Neural cell (in vitro differentiated cells): ENCODE measurements around the gene XXYLT1. TPM values are rescaled to one million over a fixed set of nuclear protein-coding genes. Genes with fewer than 3 reads are reported as not detected.

ENCODE experiments used
- H2AFZ ChIP-seq: fragments of 200-600, 300-800 bp; sonication (generic), shearing (Covaris generic); 2 replicates; pipeline ENCODE4 v1.6.0; 2014; ENCODE audit warnings: low read depth, mild to moderate bottlenecking, antibody characterized with exemption, low read length, moderate library complexity
- H3F3A ChIP-seq: fragments of 200-600 bp; shearing (Covaris generic); 2 replicates; pipeline ENCODE4 v1.6.1; 2016; ENCODE audit warnings: mild to moderate bottlenecking, moderate library complexity, mixed read lengths, antibody characterized with exemption, low read length; ENCODE audit not compliant: insufficient read depth, poor library complexity, severe bottlenecking
- H3K27ac ChIP-seq: fragments of 200-600, 300-800 bp; sonication (generic), shearing (Covaris generic); 2 replicates; pipeline ENCODE4 v1.5.1; 2014; ENCODE audit warnings: mild to moderate bottlenecking, low read length, moderate library complexity
- H3K27me3 ChIP-seq: fragments of 300-800, 200-600 bp; sonication (generic), shearing (Covaris generic); 2 replicates; pipeline ENCODE4 v1.6.0; 2014; ENCODE audit warnings: mild to moderate bottlenecking, low read depth, low read length, moderate library complexity; ENCODE audit not compliant: insufficient read depth
- H3K36me3 ChIP-seq: fragments of 300-800, 200-600 bp; sonication (generic), shearing (Covaris generic); 2 replicates; pipeline ENCODE4 v1.5.1; 2014; ENCODE audit warnings: mild to moderate bottlenecking, antibody characterized with exemption, low read length, moderate library complexity; ENCODE audit not compliant: insufficient read depth
- H3K4me2 ChIP-seq: fragments of 300-800, 200-600 bp; sonication (generic), shearing (Covaris generic); 2 replicates; pipeline ENCODE4 v1.6.0; 2014; ENCODE audit warnings: mild to moderate bottlenecking, low read length
- H3K4me3 ChIP-seq: fragments of 300-800, 200-600 bp; sonication (generic), shearing (Covaris generic); 2 replicates; pipeline ENCODE4 v1.5.1; 2014; ENCODE audit warnings: mild to moderate bottlenecking, low read length, moderate library complexity
- H3K79me2 ChIP-seq: fragments of 200-600 bp; shearing (Covaris generic); replicated peaks from 2 replicates; pipeline ENCODE4 v1.6.0; 2014; ENCODE audit warnings: mild to moderate bottlenecking, low read length, moderate library complexity; ENCODE audit not compliant: insufficient read depth
- H3K9ac ChIP-seq: fragments of 300-800, 200-600 bp; sonication (generic), shearing (Covaris generic); 2 replicates; pipeline ENCODE4 v1.6.1; 2016; ENCODE audit warnings: mild to moderate bottlenecking, low read length, mixed read lengths
- H3K9me2 ChIP-seq: fragments of 200-600 bp; shearing (Covaris generic); 2 replicates; pipeline ENCODE4 v1.6.1; 2016; ENCODE audit warnings: mild to moderate bottlenecking, low read length, mixed read lengths; ENCODE audit not compliant: insufficient read depth
- H3K9me3 ChIP-seq: fragments of 200-600, 300-800 bp; sonication (generic), shearing (Covaris generic); 2 replicates; pipeline ENCODE4 v1.6.1; 2016; ENCODE audit warnings: mild to moderate bottlenecking, mixed run types, low read length, moderate library complexity, mixed read lengths
- H4K20me1 ChIP-seq: fragments of 200-600 bp; shearing (Covaris generic); 2 replicates; pipeline ENCODE4 v1.6.1; 2016; ENCODE audit warnings: mild to moderate bottlenecking, mixed run types; ENCODE audit not compliant: insufficient read depth
- CTCF ChIP-seq: fragments of 450-650 bp; IDR thresholded peaks from 2 replicates; pipeline ENCODE4 v1.5.1; 2014; ENCODE audit warnings: antibody characterized with exemption, mild to moderate bottlenecking, moderate library complexity; ENCODE audit not compliant: poor library complexity, severe bottlenecking
- EP300 ChIP-seq: fragments of 450-650 bp; conservative IDR thresholded peaks from 2 replicates; pipeline ENCODE4 v1.6.1; 2014; ENCODE audit warnings: antibody characterized with exemption, mild to moderate bottlenecking, moderate library complexity; ENCODE audit not compliant: poor library complexity, severe bottlenecking
- EZH2 ChIP-seq: fragments of 200-600, 300-800 bp; shearing (Covaris generic), sonication (generic); IDR thresholded peaks from 2 replicates; pipeline ENCODE4 v1.6.1; 2014; ENCODE audit warnings: antibody characterized with exemption, low read length, borderline replicate concordance, mild to moderate bottlenecking; ENCODE audit not compliant: insufficient read depth, poor library complexity, severe bottlenecking
- MXI1 ChIP-seq: fragments of 450-650 bp; conservative IDR thresholded peaks from 2 replicates; pipeline ENCODE4 v1.6.1; 2014; ENCODE audit warnings: antibody characterized with exemption, mild to moderate bottlenecking; ENCODE audit not compliant: poor library complexity, severe bottlenecking
- POLR2AphosphoS5 ChIP-seq: IDR thresholded peaks from 2 replicates; pipeline ENCODE4 v1.6.1; 2012
- RAD21 ChIP-seq: fragments of 450-650 bp; conservative IDR thresholded peaks from 2 replicates; pipeline ENCODE4 v1.6.1; 2014; ENCODE audit warnings: antibody characterized with exemption, mild to moderate bottlenecking, moderate library complexity
- REST ChIP-seq: IDR thresholded peaks from 2 replicates; pipeline ENCODE4 v1.6.1; 2012; ENCODE audit warnings: borderline replicate concordance
- SMC3 ChIP-seq: fragments of 450-650 bp; conservative IDR thresholded peaks from 2 replicates; pipeline ENCODE4 v1.6.1; 2014; ENCODE audit warnings: antibody characterized with exemption, mild to moderate bottlenecking, moderate library complexity; ENCODE audit not compliant: poor library complexity
- TAF1 ChIP-seq: IDR thresholded peaks from 2 replicates; pipeline ENCODE4 v1.6.1; 2012; ENCODE audit warnings: low read depth
- polyA plus RNA-seq: library from polyadenylated mRNA; depleted of rRNA; stranded (reverse); fragments of >200 nt; gene quantifications from 2 replicates; pipeline ENCODE4 v1.2.3, GENCODE V29; 2014

XXYLT1 gene
- polyA plus RNA-seq, 1 donor from 2014 or later, result 25.4 TPM

DNA sequence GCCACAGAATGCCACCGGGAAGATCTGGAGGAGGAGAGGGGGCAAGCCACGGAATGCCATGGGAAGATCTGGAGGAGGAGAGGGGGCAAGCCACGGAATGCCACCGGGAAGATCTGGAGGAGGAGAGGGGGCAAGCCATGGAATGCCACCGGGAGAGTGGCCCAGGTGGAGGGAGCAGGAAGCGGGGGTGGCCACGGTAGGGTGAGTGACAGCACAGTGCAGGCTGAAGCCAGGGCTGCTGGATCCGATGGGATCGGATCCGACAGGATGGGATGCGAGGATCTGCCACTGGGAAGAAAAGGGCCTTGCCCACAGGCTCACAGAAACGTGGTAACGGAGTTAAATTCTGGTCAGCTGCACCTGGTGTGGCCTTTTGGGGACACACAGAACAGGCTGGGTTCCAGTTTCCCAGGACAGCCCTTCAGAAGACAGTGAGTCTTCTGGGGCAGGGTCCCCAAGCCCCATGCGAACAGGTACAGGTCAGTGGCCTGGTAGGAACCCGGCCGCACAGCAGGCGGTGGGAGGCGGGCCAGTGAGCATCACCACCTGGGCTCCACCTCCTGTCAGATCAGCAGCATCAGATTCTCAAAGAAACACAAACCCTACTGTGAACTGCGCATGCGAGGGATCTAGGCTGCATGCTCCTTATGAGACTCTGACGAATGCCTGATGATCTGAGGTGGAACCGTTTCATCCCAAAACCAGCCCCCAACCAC is 58.8 kb downstream of the XXYLT1 start:
- TF ChIP-seq POLR2AphosphoS5, result no peak
- no peak for TF ChIP-seq REST
- no peak for TF ChIP-seq TAF1
- no peak for TF ChIP-seq RAD21
- TF ChIP-seq EZH2, result no peak
- no peak for TF ChIP-seq MXI1
- no peak for TF ChIP-seq EP300
- no peak for TF ChIP-seq SMC3
- no peak for TF ChIP-seq CTCF
- Histone ChIP-seq H3K9ac (no peak overlapping the region), H3F3A (no peaks in the 10 kb centered on the region), H2AFZ (no peak overlapping the region), H3K9me3 (peaks cover 3% of the 10 kb centered on the region), H3K36me3 (no peaks in the 10 kb centered on the region), H3K4me2 (no peak overlapping the region), H3K4me3 (no peak overlapping the region), H4K20me1 (no peaks in the 10 kb centered on the region), H3K27me3 (no peaks in the 10 kb centered on the region), H3K79me2 (no peaks in the 10 kb centered on the region), H3K9me2 (no peaks in the 10 kb centered on the region), H3K27ac (no peak overlapping the region)

DNA sequence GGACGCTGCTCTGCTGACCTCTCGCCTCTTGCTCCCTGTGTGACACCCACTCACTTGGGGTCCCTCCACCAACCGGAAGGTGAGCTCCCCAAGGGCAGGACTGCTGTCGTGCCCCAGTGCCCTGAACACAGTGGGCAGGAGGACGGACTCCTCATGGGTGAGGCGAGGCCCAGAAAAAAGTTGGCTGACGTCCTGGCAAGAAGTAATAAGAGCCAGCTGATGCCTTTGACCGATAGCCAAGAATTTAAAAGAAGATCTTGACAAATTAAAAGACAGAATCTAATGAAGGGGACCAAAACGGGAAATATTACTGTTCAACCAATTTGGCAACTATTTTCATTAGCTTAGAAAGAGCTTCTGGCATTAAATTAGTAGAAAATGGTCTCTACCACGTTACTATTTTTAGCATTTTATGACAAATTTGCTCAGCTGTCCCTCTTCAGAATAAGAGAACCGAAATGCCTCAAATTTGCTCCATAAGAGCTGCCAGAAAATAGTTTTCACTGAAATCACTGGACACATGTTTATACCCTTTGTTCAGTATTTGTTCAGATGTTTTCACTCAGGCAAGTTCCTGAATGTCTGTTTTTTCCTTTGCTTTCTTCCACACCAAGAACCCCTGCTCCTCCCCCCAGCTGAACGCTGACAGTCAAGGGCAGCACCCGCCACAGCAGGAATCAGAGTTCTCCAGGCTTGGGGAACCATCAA is 60.5 kb downstream of the XXYLT1 start:
- H2AFZ ChIP-seq, result no peak overlapping the region

More for the DNA sequence above, 60.5 kb downstream of the XXYLT1 start:
- H3K4me3 ChIP-seq, result no peak overlapping the region
- no peaks in the 10 kb centered on the region for H3F3A ChIP-seq
- H4K20me1 ChIP-seq, result no peaks in the 10 kb centered on the region
- H3K9ac ChIP-seq, result no peak overlapping the region
- no peaks in the 10 kb centered on the region for H3K36me3 ChIP-seq
- H3K27me3 ChIP-seq, result no peaks in the 10 kb centered on the region
- H3K9me3 ChIP-seq, result peaks cover 3% of the 10 kb centered on the region
- H3K27ac ChIP-seq, result no peak overlapping the region
- no peaks in the 10 kb centered on the region for H3K9me2 ChIP-seq
- H3K4me2 ChIP-seq, result no peak overlapping the region
- H3K79me2 ChIP-seq, result no peaks in the 10 kb centered on the region
- TF ChIP-seq REST (no peak), POLR2AphosphoS5 (no peak), SMC3 (no peak), EP300 (no peak), MXI1 (no peak), RAD21 (no peak), CTCF (no peak), TAF1 (no peak), EZH2 (no peak)
